Muscle of leg (tissue), 16 donors: ENCODE data around the gene POFUT2. TPM values are rescaled to one million over a fixed set of nuclear protein-coding genes. Genes with fewer than 3 reads are reported as not detected.

Experiments used
- DNase-seq: peaks from one replicate; pipeline ENCODE4 v3.0.0; 2013
- H3K27ac ChIP-seq: one replicate; pipeline ENCODE4 v1.5.1; 2013; ENCODE audit warnings: mild to moderate bottlenecking, low read length, control low read depth
- H3K27me3 ChIP-seq: one replicate; pipeline ENCODE4 v1.6.1; 2013; ENCODE audit warnings: low read length; ENCODE audit not compliant: control insufficient read depth, insufficient read depth
- H3K36me3 ChIP-seq: one replicate; pipeline ENCODE4 v1.6.1; 2013; ENCODE audit warnings: low read length; ENCODE audit not compliant: control insufficient read depth, insufficient read depth
- H3K4me1 ChIP-seq: one replicate; pipeline ENCODE4 v1.6.1; 2013; ENCODE audit warnings: low read length; ENCODE audit not compliant: control insufficient read depth, insufficient read depth
- H3K4me3 ChIP-seq: one replicate; pipeline ENCODE4 v1.5.1; 2013; ENCODE audit warnings: low read length, control low read depth
- H3K9me3 ChIP-seq: replicated peaks from 2 replicates; pipeline ENCODE4 v1.6.1; 2013; ENCODE audit warnings: low read depth, low read length; ENCODE audit not compliant: control insufficient read depth
- WGBS: methylation state at CpG from one replicate; pipeline ENCODE4 v1.1.5; 2013; ENCODE audit warnings: missing lambda C conversion rate; ENCODE audit not compliant: insufficient coverage; 5-methylcytosine and 5-hydroxymethylcytosine counted together
- long read RNA-seq, 11 donors: transcript quantifications; one replicate each; lab custom pipeline, GENCODE V29; 2026
- polyA plus RNA-seq, 8 donors: library from polyadenylated mRNA; unstranded; fragments of 120-200 nt; gene quantifications; one replicate each; pipeline versions ENCODE4 v1.2.1 to v1.2.3, GENCODE V29; 2013; ENCODE audit warnings: inconsistent platforms in 1 of 8, low replicate concordance in 1 of 8; ENCODE audit not compliant: insufficient read length in 8 of 8, insufficient read depth in 1 of 8
- total RNA-seq: library from RNA; stranded (reverse); fragments of 120-200 nt; gene quantifications from one replicate; pipeline ENCODE4 v1.2.4, GENCODE V29; 2013

POFUT2 gene, protein sequence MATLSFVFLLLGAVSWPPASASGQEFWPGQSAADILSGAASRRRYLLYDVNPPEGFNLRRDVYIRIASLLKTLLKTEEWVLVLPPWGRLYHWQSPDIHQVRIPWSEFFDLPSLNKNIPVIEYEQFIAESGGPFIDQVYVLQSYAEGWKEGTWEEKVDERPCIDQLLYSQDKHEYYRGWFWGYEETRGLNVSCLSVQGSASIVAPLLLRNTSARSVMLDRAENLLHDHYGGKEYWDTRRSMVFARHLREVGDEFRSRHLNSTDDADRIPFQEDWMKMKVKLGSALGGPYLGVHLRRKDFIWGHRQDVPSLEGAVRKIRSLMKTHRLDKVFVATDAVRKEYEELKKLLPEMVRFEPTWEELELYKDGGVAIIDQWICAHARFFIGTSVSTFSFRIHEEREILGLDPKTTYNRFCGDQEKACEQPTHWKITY
- total RNA-seq (32.7 TPM), polyA plus RNA-seq (10 to 100 TPM; 30.8 to 47.3 (median 38.5) TPM)
- long read RNA-seq, donor 1, transcript POFUT2-203 (9 exons, 2,871 nt) = major isoform, 5 of 6 reads
- long read RNA-seq, donor 1, partial matches to known transcripts = 0 of 6 reads
- long read RNA-seq, donor 1, other reads (novel, unspliced or antisense) = 0 of 6 reads
- long read RNA-seq, donor 2 = 0 reads
- long read RNA-seq, donor 3, transcript POFUT2-203 (9 exons, 2,871 nt) = major isoform, 5 of 7 reads
- long read RNA-seq, donor 3, partial matches to known transcripts = 0 of 7 reads
- long read RNA-seq, donor 3, other reads (novel, unspliced or antisense) = 0 of 7 reads
- long read RNA-seq, donor 4, partial matches to known transcripts = 0 of 3 reads
- long read RNA-seq, donor 4, other reads (novel, unspliced or antisense) = 0 of 3 reads
- long read RNA-seq, donor 5, transcript POFUT2-203 (9 exons, 2,871 nt) = major isoform, 16 of 20 reads
- long read RNA-seq, donor 5, partial matches to known transcripts = 0 of 20 reads
- long read RNA-seq, donor 5, other reads (novel, unspliced or antisense) = 0 of 20 reads
- long read RNA-seq, donor 6, transcript POFUT2-203 (9 exons, 2,871 nt) = major isoform, 5 of 5 reads
- long read RNA-seq, donor 6, partial matches to known transcripts = 0 of 5 reads
- long read RNA-seq, donor 6, other reads (novel, unspliced or antisense) = 0 of 5 reads
- long read RNA-seq, donor 7, transcript POFUT2-203 (9 exons, 2,871 nt) = major isoform, 7 of 7 reads
- long read RNA-seq, donor 7, partial matches to known transcripts = 0 of 7 reads
- long read RNA-seq, donor 7, other reads (novel, unspliced or antisense) = 0 of 7 reads
- long read RNA-seq, donor 8, full-length matches to known transcripts = 7 of 7 reads
- long read RNA-seq, donor 8, partial matches to known transcripts = 0 of 7 reads
- long read RNA-seq, donor 8, other reads (novel, unspliced or antisense) = 0 of 7 reads
- long read RNA-seq, donor 9, partial matches to known transcripts = 0 of 5 reads
- long read RNA-seq, donor 9, other reads (novel, unspliced or antisense) = 0 of 5 reads
- long read RNA-seq, donor 10, transcript POFUT2-203 (9 exons, 2,871 nt) = major isoform, 9 of 19 reads
- long read RNA-seq, donor 10, partial matches to known transcripts = 8 of 19 reads
- long read RNA-seq, donor 10, other reads (novel, unspliced or antisense) = 0 of 19 reads
- long read RNA-seq, donor 11, transcript POFUT2-203 (9 exons, 2,871 nt) = major isoform, 7 of 7 reads
- long read RNA-seq, donor 11, partial matches to known transcripts = 0 of 7 reads
- long read RNA-seq, donor 11, other reads (novel, unspliced or antisense) = 0 of 7 reads

DNA sequence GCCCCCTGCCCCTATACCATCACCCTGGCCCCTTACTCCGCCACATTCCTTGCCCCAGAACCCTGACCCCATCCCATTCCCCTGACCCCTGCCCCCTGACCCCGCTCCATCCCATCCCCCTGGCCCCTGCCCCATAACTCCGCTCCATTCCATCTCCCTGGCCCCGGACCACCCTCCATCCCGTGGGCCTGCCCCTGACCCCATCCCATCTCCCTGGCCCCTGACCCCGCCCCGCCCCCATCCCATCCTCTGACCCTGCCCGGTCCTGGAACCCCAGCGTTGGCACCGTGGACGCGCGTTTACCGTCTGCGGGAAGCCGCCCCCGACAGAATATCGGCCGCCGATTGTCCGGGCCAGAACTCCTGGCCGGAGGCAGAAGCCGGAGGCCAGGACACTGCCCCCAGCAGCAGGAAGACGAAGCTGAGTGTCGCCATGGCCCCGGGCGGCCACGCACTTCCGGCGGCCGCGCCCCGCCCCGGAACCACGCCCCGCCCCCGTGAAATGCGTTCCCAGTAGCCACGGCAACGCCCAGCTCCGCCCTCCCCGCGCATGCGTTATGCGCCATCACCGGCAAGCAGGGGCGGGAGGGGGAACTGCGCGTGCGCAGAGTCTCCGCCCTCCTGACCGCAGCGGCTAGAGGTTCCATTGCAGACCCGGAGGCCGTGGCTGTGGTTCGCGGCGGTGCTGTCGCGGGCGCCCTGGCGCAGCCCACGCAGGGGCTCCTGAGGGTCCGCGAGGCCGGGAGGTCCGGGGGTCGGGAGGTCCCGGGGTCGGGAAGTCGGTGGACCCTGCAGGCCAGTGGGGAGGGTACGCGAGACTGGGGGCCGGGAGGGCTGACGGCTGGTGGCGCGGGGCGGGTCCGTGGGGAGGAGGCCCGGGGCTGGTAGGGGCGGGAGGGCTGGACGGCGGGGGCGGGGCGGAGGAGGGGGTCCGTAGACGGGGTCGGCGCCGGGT is at the start of gene POFUT2:
Gene POFUT2, minus strand, starts transcription at position 458 of the 954 bp plus-strand sequence. Its CDS starts 24 bp downstream, at position 434.
- H3K27me3 ChIP-seq = no peaks in the 10 kb centered on the region
- peaks cover 44% of the 10 kb centered on the region for H3K36me3 ChIP-seq
- peak within 1 kb of the TSS; percentile 78 for H3K4me3 ChIP-seq
- H3K9me3 ChIP-seq = no peaks in the 10 kb centered on the region
- WGBS = under 1% methylated on average over 83 of the region's 90 CpGs
- peaks cover 22% of the 10 kb centered on the region for H3K4me1 ChIP-seq
- H3K27ac ChIP-seq = peak within 1 kb of the TSS; percentile 82
- peak; percentile 98 for DNase-seq

GRCh38 chr21:45336870-45337269 is 49.2 kb upstream of the POFUT2 start:
- H3K4me1 ChIP-seq = peaks cover 12% of the 10 kb centered on the region
- no peaks in the 10 kb centered on the region for H3K36me3 ChIP-seq
- WGBS = 40% methylated on average over 4 of the region's 8 CpGs
- DNase-seq = no peak
- H3K9me3 ChIP-seq = no peaks in the 10 kb centered on the region
- peaks cover 5% of the 10 kb centered on the region for H3K27me3 ChIP-seq
- H3K27ac ChIP-seq = no peak overlapping the region
- no peak overlapping the region for H3K4me3 ChIP-seq

DNA sequence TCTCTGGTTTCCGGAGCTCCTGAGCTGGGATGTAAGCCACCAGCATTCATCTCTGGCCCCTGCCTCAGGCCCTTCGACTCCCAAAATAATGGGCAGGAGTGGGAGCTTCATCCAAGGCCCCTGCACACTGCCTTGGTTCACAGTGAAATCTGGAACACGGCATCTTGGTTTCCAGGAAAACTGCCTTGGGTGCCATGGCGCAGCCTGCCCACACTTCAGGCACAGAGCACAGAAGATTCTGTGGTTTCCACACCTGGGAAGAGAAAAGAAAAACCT is 48.8 kb upstream of the POFUT2 start:
- H3K27ac ChIP-seq = no peak overlapping the region
- H3K9me3 ChIP-seq = no peaks in the 10 kb centered on the region
- no peak overlapping the region for H3K4me3 ChIP-seq
- peaks cover 5% of the 10 kb centered on the region for H3K27me3 ChIP-seq
- 83% methylated on average over 2 of the region's 4 CpGs for WGBS
- H3K36me3 ChIP-seq = no peaks in the 10 kb centered on the region
- DNase-seq = no peak
- H3K4me1 ChIP-seq = peaks cover 14% of the 10 kb centered on the region

DNA sequence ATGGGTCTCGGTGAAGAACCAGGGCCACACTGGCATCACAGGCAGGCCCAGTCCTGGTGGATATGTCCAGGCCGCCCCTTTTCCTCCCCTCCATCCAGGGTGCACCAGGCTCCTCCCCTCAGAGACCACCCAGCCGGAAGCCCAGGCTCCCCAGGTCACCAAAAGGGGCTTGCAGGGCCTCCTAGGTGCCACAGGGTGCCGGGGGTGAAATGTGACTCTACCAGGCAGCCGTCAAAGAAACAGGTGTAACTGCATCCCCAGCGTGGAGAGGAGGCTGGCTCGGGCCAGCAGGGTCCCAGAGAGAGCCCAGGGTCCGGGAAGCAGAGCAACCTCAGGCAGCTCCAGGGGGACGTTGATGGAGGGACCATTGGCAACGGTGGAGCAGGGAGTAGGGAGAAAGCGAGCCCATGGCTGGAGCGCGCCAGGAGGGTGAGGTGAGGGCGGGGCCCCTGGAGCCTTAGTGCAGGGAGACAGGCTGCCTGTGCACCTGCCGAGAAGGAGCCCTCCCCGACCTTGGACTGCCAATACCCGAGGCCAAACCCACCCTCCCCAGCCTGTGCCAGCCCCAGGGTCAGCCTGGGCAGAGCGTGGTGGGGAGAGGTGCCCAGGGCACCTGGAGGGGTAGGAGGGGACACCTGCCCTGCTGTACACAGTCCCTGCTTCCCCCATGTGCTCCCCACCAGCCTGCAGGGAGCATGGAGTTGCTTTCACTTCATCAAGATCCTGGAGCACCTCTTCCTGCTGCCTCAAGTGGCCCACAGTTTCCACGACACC is 48.3 kb upstream of the POFUT2 start:
- H3K27ac ChIP-seq = no peak overlapping the region
- 70% methylated on average over 13 of the region's 19 CpGs for WGBS
- peaks cover 5% of the 10 kb centered on the region for H3K27me3 ChIP-seq
- H3K36me3 ChIP-seq = no peaks in the 10 kb centered on the region
- no peaks in the 10 kb centered on the region for H3K9me3 ChIP-seq
- peaks cover 14% of the 10 kb centered on the region for H3K4me1 ChIP-seq
- DNase-seq = no peak
- H3K4me3 ChIP-seq = no peak overlapping the region

GRCh38 chr21:45335151-45335760 is 47.6 kb upstream of the POFUT2 start:
- WGBS = 87% methylated on average over 5 of the region's 14 CpGs
- Histone ChIP-seq H3K4me1 (peaks cover 21% of the 10 kb centered on the region), H3K27ac (no peak overlapping the region), H3K9me3 (no peaks in the 10 kb centered on the region), H3K36me3 (no peaks in the 10 kb centered on the region), H3K4me3 (no peak overlapping the region), H3K27me3 (peaks cover 5% of the 10 kb centered on the region)
- no peak for DNase-seq

DNA sequence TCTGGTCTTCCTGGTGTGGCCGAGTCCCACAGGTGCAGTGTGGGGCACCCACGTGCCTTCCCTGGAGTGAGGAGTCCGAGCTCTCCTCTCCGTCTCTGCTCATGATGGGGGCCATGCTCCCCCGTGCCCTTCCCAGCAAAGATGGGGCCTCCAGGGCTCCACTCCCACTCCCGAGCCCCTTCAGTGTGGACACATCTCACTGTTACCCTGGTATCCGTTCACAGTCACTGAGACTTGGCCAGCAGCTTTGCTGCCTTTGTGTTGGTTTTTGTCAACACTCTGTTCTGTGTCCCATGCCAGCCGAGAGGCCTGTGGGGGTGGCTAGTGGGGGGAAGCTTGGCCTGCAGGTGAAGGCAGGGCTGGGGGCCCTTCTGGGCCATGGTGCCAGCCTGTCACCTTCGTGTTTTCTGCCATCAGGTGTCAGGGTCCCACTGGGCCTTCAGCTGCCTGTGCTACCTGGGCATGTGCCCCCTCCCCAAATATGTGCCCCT is 46.9 kb upstream of the POFUT2 start:
- H3K27ac ChIP-seq = no peak overlapping the region
- no peaks in the 10 kb centered on the region for H3K9me3 ChIP-seq
- 86% methylated on average over 9 of the region's 9 CpGs for WGBS
- no peak overlapping the region for H3K4me3 ChIP-seq
- H3K4me1 ChIP-seq = peaks cover 27% of the 10 kb centered on the region
- H3K36me3 ChIP-seq = no peaks in the 10 kb centered on the region
- H3K27me3 ChIP-seq = peaks cover 5% of the 10 kb centered on the region
- no peak for DNase-seq

DNA sequence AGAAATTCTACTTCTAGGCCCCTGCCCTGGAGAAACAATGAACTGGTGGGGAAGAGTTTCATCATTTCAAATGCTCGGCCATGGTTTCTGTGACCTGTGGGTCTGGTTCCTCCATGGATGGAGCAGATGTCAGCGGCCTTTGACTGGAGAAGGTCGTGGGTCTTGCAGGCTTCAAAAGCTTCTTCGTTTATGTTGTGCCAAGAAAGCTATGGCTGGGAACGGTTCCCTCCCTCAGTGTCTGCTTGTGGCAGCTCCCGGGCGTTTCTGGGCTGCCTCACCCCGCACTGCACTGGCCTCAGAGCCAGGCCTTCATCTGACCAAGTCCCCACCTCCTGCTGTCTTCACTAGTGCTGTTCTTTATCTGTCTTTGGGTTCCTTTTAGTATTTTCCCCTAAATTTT is 46.4 kb upstream of the POFUT2 start:
- H3K27me3 ChIP-seq = peaks cover 5% of the 10 kb centered on the region
- H3K4me1 ChIP-seq = peaks cover 32% of the 10 kb centered on the region
- H3K27ac ChIP-seq = no peak overlapping the region
- WGBS = 76% methylated on average over 7 of the region's 8 CpGs
- no peaks in the 10 kb centered on the region for H3K9me3 ChIP-seq
- DNase-seq = no peak
- H3K36me3 ChIP-seq = no peaks in the 10 kb centered on the region
- H3K4me3 ChIP-seq = no peak overlapping the region

GRCh38 chr21:45333583-45334121 is 46.0 kb upstream of the POFUT2 start:
- Histone ChIP-seq H3K4me1 (peaks cover 33% of the 10 kb centered on the region), H3K9me3 (no peaks in the 10 kb centered on the region), H3K27ac (no peak overlapping the region), H3K27me3 (peaks cover 5% of the 10 kb centered on the region), H3K4me3 (no peak overlapping the region), H3K36me3 (no peaks in the 10 kb centered on the region)
- no peak for DNase-seq
- WGBS = 59% methylated on average over 13 of the region's 18 CpGs
